ENCODE data around the gene PPA1.
"Not testable (repeated sequence)": the region's sequence is repeated elsewhere in the genome, so short reads cannot be mapped to it uniquely, and the experiment has no call there.

The PPA1 gene

GRCh38 chr10:70233109-70233938 lies at the start of gene PPA1:
Gene PPA1, minus strand, starts transcription at chr10:70233429. Its CDS starts 102 bp downstream, at chr10:70233327.
- peak; percentile 86 for DNase-seq

- DNase-seq = no peak
Measured at GRCh38 chr10:70281609-70282008, 48.4 kb upstream of the PPA1 start.

- no peak for DNase-seq
Measured at GRCh38 chr10:70280099-70280498, 46.9 kb upstream of the PPA1 start.

GRCh38 chr10:70277396-70278030 lies 44.3 kb upstream of the PPA1 start:
- no peak for DNase-seq

- no peak for DNase-seq
Measured at GRCh38 chr10:70274643-70275042, 41.4 kb upstream of the PPA1 start.

- no peak for DNase-seq
Measured at GRCh38 chr10:70272925-70273316, 39.7 kb upstream of the PPA1 start.

GRCh38 chr10:70271996-70272924 lies 39.0 kb upstream of the PPA1 start:
- DNase-seq = no peak

GRCh38 chr10:70270952-70271351 lies 37.7 kb upstream of the PPA1 start:
- DNase-seq = no peak

GRCh38 chr10:70269741-70270140 lies 36.5 kb upstream of the PPA1 start:
- no peak for DNase-seq

- DNase-seq = no peak
Measured at GRCh38 chr10:70268376-70268775, 35.1 kb upstream of the PPA1 start.

GRCh38 chr10:70267161-70267933 lies 34.1 kb upstream of the PPA1 start:
- no peak for DNase-seq

- no peak for DNase-seq
Measured at GRCh38 chr10:70266701-70267100, 33.5 kb upstream of the PPA1 start.

GRCh38 chr10:70266056-70266455 lies 32.8 kb upstream of the PPA1 start:
- DNase-seq = no peak

- no peak for DNase-seq
Measured at GRCh38 chr10:70265032-70265689, 31.9 kb upstream of the PPA1 start.

GRCh38 chr10:70260734-70261133 lies 27.5 kb upstream of the PPA1 start:
- DNase-seq = no peak

GRCh38 chr10:70260259-70260658 lies 27.0 kb upstream of the PPA1 start:
- no peak for DNase-seq

- no peak for DNase-seq
Measured at GRCh38 chr10:70258216-70258615, 25.0 kb upstream of the PPA1 start.

- not testable (repeated sequence) for DNase-seq
Measured at GRCh38 chr10:70257816-70258215, 24.6 kb upstream of the PPA1 start.

GRCh38 chr10:70256463-70256862 lies 23.2 kb upstream of the PPA1 start:
- DNase-seq = no peak

GRCh38 chr10:70255329-70256299 lies 22.4 kb upstream of the PPA1 start:
- DNase-seq = no peak

Data from GOT3 (cell line).